Stomach (tissue), 9 donors: ENCODE results near the gene FXYD4. TPM values are rescaled to one million over a fixed set of nuclear protein-coding genes. Genes with fewer than 3 reads are reported as not detected.

Experiments used
- DNase-seq, 2 donors: peaks; one replicate each; pipeline versions ENCODE4 v3.0.0 to v3.0.0-alpha.2; 2013 to 2019
- H3K27ac ChIP-seq, 5 donors: fragments of 200-600 bp in 4 of 5; sonication (generic) in 4 of 5; one replicate each; pipeline ENCODE4 v1.5.1; 2013 to 2019; ENCODE audit warnings: mild to moderate bottlenecking in 1 of 5, moderate library complexity in 1 of 5
- H3K27me3 ChIP-seq, 3 donors: fragments of 200-600 bp; sonication (generic); one replicate each; pipeline ENCODE4 v1.5.1; 2017 to 2019; ENCODE audit warnings: mixed run types in 1 of 3
- H3K36me3 ChIP-seq, 4 donors: fragments of 200-600 bp; sonication (generic); 1 replicate in 3 of 4; 2 replicates in 1 of 4; pipeline ENCODE4 v1.5.1; 2016 to 2019
- H3K4me1 ChIP-seq, 4 donors: fragments of 200-600 bp; sonication (generic); one replicate each; pipeline ENCODE4 v1.5.1; 2016 to 2019
- H3K4me3 ChIP-seq, 4 donors: fragments of 200-600 bp; sonication (generic) in 3 of 4; one replicate each; pipeline ENCODE4 v1.5.1; 2016 to 2019; ENCODE audit warnings: mild to moderate bottlenecking in 1 of 4
- H3K9me3 ChIP-seq, 4 donors: fragments of 200-600 bp; sonication (generic); one replicate each; pipeline ENCODE4 v1.5.1; 2016 to 2019
- CTCF ChIP-seq, 7 experiments: fragments of 450-650 bp in 4 of 7; fragments of 200-600 bp in 3 of 7; sonication (generic) in 3 of 7; IDR thresholded peaks; one replicate each; pipeline ENCODE4 v1.5.1; 2016 to 2019; ENCODE audit warnings: antibody characterized with exemption in 7 of 7, control low read depth in 2 of 7, mild to moderate bottlenecking in 1 of 7
- EP300 ChIP-seq: sonication (generic); formaldehyde crosslinking; IDR thresholded peaks from one replicate; pipeline ENCODE4 v1.6.1; 2017; ENCODE audit warnings: antibody characterized with exemption
- POLR2A ChIP-seq, 4 donors: fragments of 450-650 bp; IDR thresholded peaks; one replicate each; pipeline ENCODE4 v1.6.1; 2016; ENCODE audit warnings: antibody characterized with exemption in 4 of 4, control low read depth in 2 of 4, mild to moderate bottlenecking in 1 of 4, moderate library complexity in 1 of 4
- POLR2AphosphoS5 ChIP-seq, 3 donors: sonication (generic); formaldehyde crosslinking; IDR thresholded peaks; one replicate each; pipeline ENCODE4 v1.6.1; 2016; ENCODE audit warnings: antibody characterized with exemption in 3 of 3
- WGBS, 5 donors: extraction: QIAGEN DNeasy Blood & Tissue Kit in 3 of 5; methylation state at CpG; one replicate each; pipeline versions ENCODE4 v1.1.5 to v1.1.7; 2013 to 2018; 5-methylcytosine and 5-hydroxymethylcytosine counted together
- intact Hi-C: fragments of 100-400 bp; cut with DNase I; formaldehyde crosslinking; loops from one replicate; pipeline ENCODE4 v1.15.1; 2023; ENCODE audit warnings: low total_unique reads
- polyA plus RNA-seq, 3 donors: library from polyadenylated mRNA; stranded (reverse); fragments of 200-250 nt; gene quantifications; one replicate each; pipeline ENCODE4 v1.2.3, GENCODE V29; 2013
- total RNA-seq, 5 donors: library from RNA; depleted of rRNA; stranded (reverse); fragments of >200 nt; gene quantifications; one replicate each; pipeline versions ENCODE4 v1.1.0 to v1.2.3, GENCODE V29; 2014 to 2016
- donor health status: healthy with polysubstance abuse.
- donor health status: Bipolar disorder and iron deficiency.
- donor health status: healthy.

Gene FXYD4
- total and polyA plus RNA-seq, 8 donors: 2.8 to 7.3 (median 6.0) TPM; not detected in 5

GRCh38 chr10:43353495-43354329 is 17.7 kb upstream of the FXYD4 start:
- no peak for TF ChIP-seq EP300
- TF ChIP-seq POLR2AphosphoS5 (IDR thresholded peaks at IDR 0.05): no peak
- TF ChIP-seq CTCF (IDR thresholded peaks at IDR 0.05): no peak
- TF ChIP-seq POLR2A (IDR thresholded peaks at IDR 0.05): no peak
- peaks cover 0 to 19% (median 7%) of the 10 kb centered on the region in 3 donors for H3K27me3 ChIP-seq
- intact Hi-C loops: loop anchor here (10.0 kb wide), 1 partner anchor 59 kb away; no protein-coding TSS in a partner anchor
- H3K4me1 ChIP-seq: peaks cover 7 to 13% (median 10%) of the 10 kb centered on the region in 4 donors
- no peaks in the 10 kb centered on the region for H3K36me3 ChIP-seq
- 19 to 38% (median 29%) methylated on average over 3 of the region's 3 CpGs for WGBS, 5 donors
- H3K4me3 ChIP-seq: no peak overlapping the region
- no peak for DNase-seq
- H3K9me3 ChIP-seq: no peaks in the 10 kb centered on the region
- H3K27ac ChIP-seq: no peak overlapping the region

GRCh38 chr10:43354330-43354635 is 17.2 kb upstream of the FXYD4 start:
- intact Hi-C loops: loop anchor here (10.0 kb wide), 1 partner anchor 59 kb away; no protein-coding TSS in a partner anchor
- Histone ChIP-seq H3K4me3 (no peak overlapping the region), H3K27me3 (peaks cover 0 to 19% (median 7%) of the 10 kb centered on the region in 3 donors), H3K27ac (no peak overlapping the region), H3K36me3 (no peaks in the 10 kb centered on the region), H3K4me1 (peaks cover 7 to 13% (median 10%) of the 10 kb centered on the region in 4 donors), H3K9me3 (no peaks in the 10 kb centered on the region)
- TF ChIP-seq POLR2AphosphoS5 (IDR thresholded peaks at IDR 0.05): no peak
- TF ChIP-seq POLR2A (IDR thresholded peaks at IDR 0.05): no peak
- TF ChIP-seq EP300: no peak
- TF ChIP-seq CTCF (IDR thresholded peaks at IDR 0.05): no peak
- WGBS, 5 donors: 52 to 63% (median 58%) methylated on average over 2 of the region's 2 CpGs
- no peak for DNase-seq

GRCh38 chr10:43354879-43355380 is 16.5 kb upstream of the FXYD4 start:
- H3K4me1 ChIP-seq: peaks cover 7 to 11% (median 9%) of the 10 kb centered on the region in 4 donors
- H3K36me3 ChIP-seq: no peaks in the 10 kb centered on the region
- no peaks in the 10 kb centered on the region for H3K9me3 ChIP-seq
- DNase-seq: no peak
- no peak overlapping the region for H3K27ac ChIP-seq
- intact Hi-C loops: loop anchor here (10.0 kb wide), 1 partner anchor 60 kb away; no protein-coding TSS in a partner anchor
- 17 to 35% (median 27%) methylated on average over 2 of the region's 2 CpGs for WGBS, 5 donors
- H3K27me3 ChIP-seq: peaks cover 0 to 17% (median 7%) of the 10 kb centered on the region in 3 donors
- TF ChIP-seq POLR2A (IDR thresholded peaks at IDR 0.05): no peak
- no peak for TF ChIP-seq POLR2AphosphoS5 (IDR thresholded peaks at IDR 0.05)
- TF ChIP-seq CTCF (IDR thresholded peaks at IDR 0.05): no peak
- no peak for TF ChIP-seq EP300
- no peak overlapping the region for H3K4me3 ChIP-seq

GRCh38 chr10:43355749-43356371 is 15.6 kb upstream of the FXYD4 start:
- no peak for TF ChIP-seq POLR2A (IDR thresholded peaks at IDR 0.05)
- TF ChIP-seq POLR2AphosphoS5 (IDR thresholded peaks at IDR 0.05): no peak
- no peak for TF ChIP-seq CTCF (IDR thresholded peaks at IDR 0.05)
- no peak for TF ChIP-seq EP300
- H3K36me3 ChIP-seq: no peaks in the 10 kb centered on the region
- no peak overlapping the region for H3K27ac ChIP-seq
- peaks cover under 1 to 5% (median 2%) of the 10 kb centered on the region in 4 donors for H3K4me1 ChIP-seq
- H3K27me3 ChIP-seq: peaks cover 0 to 8% (median 4%) of the 10 kb centered on the region in 3 donors
- intact Hi-C loops: loop anchor here (10.0 kb wide), 1 partner anchor 61 kb away; no protein-coding TSS in a partner anchor
- 38 to 67% (median 47%) methylated on average over 4 of the region's 4 CpGs for WGBS, 5 donors
- no peak overlapping the region for H3K4me3 ChIP-seq
- DNase-seq: peak in 1 of 2 donors; percentile 63
- no peaks in the 10 kb centered on the region for H3K9me3 ChIP-seq
